Measurements from ENCODE around the gene CARD8. TPM values are rescaled to one million over a fixed set of nuclear protein-coding genes. Genes with fewer than 3 reads are reported as not detected.
A peak's percentile ranks its signal among the peaks of the same experiment; 100 is the strongest.

Gene CARD8
- total RNA-seq, 1 donor from 2014 or later, result 11.6 TPM

DNA sequence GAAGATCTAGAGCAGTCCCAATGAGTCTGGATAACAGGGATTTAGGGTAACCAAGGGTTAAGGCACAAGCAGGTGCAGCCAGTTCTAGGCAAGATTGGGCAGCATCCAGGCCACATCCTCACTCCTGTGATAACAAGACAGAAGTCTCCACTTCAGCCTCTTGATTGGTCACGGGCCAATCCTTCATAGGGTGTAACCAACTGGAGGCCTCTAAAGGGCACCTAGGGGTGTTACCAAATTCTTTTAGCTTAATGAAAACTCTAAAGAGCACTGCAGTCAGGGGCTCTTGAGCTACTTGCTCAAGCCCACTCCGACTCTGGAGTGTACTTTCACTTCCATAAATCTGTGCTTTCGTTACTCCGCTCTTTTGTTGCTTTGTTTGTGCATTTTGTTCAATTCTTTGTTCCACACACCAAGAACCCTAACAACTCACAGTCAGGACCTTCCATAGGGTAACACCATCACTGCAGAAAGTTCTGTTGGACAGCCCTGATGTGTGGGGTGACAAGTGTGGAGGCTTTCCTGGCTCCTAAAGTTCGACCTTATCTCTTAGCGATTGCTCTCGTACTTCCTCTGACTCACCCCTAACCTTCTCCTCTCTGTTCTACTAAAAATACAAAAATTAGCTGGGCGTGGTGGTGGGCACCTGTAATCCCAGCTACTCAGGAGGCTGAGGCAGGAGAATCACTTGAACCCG lies 49.2 kb downstream of the CARD8 start:
- ATAC-seq, result no peak

DNA sequence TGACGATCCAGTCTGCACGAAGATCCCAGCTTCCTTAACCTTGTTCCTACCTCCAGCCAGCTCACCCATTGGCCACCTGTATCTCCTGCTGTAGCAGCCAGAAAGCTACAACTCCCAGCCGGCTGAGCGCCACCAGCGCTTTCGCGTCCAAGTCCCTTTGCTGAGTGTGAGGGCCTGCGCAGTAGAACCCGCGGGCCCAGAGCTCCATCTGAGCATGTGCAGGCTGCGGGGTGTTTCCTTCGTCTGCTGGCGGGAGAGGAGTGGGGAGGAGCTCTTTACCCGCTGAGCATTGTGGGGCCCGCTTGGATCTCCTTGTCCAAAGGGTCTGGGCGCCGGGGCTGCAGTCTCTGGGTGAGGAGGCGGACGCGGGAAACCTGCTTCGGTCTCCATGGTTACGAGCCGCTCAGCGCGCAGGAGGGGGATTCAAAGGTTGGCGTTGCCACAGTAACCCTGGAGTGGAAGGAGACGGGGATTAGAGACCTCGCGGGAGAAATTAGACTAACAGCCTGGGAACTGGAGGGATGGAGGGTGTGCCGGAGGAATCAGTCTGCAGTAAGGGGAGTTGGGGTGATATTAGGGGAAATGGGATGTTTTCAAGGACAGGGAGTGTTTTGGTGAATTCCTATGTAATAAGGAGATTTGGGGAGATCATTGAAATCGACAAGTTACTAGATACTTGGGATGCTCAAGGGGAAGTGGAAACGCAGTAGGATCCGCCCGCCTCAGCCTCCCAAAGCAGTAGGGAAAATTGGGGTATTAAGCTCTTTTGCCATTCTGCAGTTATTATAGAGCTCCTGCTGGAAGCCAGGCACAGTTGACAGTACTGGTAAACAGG lies 51.7 kb downstream of the CARD8 start:
- ATAC-seq, result peak; percentile 99

- ATAC-seq, result no peak
Observed at GRCh38 chr19:48203222-48203793, 52.4 kb downstream of the CARD8 start.

DNA sequence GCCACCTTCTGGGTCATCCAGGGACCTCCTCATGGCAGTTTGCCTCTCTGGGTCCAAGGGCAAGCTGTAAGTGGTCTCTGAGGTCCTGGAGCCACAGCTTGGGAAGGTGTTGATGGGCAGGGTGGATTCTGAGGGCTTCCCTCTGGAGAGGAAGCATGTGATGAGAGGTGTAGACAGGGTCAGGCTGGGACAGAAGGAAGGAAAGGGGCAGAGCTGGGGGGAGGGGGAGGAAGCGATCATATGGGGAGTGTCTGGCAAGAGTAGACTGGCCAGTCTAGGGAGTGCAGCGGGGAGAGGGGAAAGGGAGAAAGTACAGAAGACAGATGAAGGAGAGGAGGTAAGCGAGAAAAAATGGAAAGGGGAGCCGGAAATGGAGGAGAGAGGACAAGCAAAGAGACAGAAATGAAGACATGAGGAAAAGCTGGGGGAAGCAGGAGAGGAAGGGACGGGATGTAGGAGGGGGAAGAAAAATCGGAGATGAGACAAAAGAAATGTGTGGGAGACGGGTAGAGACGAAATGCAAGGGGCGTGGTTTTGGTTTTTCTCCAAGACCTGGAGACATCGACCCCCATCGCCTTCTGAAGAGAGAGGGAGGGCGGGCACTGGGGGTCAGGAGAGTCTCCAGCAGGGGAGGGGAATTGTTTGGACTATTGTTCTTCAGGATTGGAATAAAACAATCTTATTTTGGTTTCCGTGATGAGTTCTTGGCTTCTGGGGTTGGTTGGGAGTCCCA lies 58.6 kb downstream of the CARD8 start:
- peak; percentile 28 for ATAC-seq

- peak; percentile 19 for ATAC-seq
Observed at GRCh38 chr19:48196321-48196763, 59.4 kb downstream of the CARD8 start.

DNA sequence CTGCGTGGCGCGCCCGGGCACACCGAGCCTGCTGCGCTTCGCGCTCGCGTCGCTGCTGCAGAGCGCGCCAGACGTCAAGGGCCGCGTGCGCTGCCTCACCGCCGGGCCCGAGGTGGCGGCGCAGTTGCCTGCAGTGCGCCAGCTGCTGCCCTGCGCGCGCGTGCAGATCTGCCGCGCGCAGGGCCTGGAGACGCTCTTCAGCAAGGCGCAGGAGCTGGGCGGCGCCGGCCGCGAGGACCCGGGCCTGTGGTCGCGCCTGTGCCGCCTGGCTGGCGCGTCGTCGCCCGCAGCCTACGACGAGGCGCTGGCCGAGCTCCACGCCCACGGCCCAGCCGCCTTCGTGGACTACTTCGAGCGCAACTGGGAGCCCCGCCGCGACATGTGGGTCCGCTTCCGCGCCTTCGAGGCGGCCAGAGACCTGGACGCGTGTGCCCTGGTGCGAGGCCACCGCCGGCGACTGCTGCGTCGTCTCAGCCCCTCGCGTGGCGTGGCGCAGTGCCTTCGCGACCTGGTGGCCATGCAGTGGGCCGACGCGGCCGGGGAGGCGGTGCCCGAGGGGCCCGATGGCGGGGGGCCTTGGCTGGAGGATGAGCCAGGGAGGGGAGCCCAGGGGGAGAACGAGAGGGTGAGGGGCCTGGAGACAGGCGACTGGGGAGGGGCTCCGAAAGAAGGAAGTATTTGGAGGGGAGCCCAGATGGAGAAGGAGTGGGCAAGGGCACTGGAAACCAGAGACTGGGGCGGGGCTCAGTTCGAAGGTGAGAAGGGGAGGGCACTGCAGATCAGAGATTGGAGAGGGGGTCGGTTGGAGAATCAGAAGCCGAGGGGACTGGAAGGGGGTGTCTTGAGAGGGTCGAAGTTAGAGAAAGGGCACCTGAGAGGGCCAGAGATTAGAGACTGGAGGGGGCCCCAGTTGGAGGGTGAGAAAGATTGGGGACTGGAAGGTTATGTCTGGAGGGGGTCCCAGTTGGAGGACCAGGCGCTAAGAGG lies 60.6 kb downstream of the CARD8 start:
- ATAC-seq, result no peak

DNA sequence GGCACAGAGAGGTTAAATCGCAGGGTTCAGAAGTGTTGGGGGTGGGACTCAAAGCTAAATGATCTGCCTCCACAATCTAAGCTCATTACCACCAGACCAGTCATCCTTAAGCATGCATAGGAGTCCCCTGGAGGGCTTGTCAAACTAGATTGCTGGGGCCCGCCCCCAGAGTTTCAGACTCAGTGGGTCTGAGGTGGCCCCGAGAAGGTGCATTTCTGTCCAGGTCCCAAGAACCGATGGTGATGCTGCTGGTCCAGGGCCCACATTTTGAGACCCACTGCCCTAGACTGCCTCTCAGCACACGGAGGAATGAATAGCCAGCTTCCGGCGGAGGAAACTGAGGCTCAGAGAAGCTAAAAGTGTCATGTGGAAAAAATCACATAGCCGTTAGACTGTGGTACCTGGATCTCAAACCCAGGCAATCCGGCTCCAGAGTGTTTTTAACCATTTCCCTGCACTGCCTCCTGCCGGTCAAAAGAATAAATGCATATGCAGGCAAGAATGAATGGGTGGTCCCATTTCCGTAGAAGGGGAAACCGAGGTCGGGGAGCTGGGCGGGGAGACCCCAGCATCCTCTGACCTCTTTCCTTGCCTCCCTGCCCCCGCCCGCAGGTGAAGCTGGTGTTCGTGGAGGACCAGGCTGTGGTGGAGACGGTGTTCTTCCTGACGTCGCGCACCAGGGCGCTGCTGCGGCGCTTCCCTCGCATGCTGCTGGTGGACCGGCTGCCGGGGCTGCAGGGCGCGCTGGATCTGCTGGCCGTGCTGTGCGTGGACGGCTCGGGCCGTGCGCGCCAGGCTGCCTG lies 61.5 kb downstream of the CARD8 start:
- ATAC-seq, result no peak

DNA sequence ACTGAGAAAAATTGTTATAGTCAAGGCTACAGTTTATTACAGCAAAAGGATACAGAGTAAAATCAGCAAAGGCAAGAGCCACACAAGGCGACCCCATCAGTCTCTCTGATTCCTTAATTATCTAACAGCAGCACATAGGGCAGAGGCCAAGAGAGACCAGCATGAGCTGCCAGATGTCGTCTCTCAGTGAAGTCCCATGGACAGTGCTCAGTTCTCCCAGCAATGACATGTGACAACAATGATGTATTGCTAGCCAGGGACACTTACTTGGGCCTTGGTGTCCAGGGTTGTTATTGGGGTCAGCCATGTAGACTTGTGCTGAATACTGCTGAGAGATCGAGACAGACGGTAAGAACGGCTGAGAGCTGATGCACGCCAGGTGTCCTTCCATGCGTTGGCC lies 63.0 kb downstream of the CARD8 start:
- ATAC-seq, result no peak

DNA sequence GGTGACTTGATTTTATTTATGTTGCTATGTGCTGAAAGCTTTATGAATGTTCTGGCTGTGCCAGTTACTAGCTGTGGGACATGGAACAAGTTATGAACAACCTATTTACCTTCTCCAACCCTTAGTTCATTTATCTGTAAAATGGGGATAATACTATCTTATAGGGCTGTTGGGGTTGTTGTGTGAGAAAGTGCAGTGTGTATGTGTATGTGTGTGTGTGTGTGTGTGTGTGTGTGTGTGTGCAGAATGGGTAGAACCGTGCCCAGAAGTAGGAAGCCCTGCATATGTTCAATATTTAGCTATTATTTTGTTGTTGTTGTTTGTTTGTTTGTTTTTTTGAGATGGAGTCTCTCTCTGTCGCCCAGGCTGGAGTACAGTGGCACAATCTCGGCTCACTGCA lies 64.8 kb downstream of the CARD8 start:
- no peak for ATAC-seq

DNA sequence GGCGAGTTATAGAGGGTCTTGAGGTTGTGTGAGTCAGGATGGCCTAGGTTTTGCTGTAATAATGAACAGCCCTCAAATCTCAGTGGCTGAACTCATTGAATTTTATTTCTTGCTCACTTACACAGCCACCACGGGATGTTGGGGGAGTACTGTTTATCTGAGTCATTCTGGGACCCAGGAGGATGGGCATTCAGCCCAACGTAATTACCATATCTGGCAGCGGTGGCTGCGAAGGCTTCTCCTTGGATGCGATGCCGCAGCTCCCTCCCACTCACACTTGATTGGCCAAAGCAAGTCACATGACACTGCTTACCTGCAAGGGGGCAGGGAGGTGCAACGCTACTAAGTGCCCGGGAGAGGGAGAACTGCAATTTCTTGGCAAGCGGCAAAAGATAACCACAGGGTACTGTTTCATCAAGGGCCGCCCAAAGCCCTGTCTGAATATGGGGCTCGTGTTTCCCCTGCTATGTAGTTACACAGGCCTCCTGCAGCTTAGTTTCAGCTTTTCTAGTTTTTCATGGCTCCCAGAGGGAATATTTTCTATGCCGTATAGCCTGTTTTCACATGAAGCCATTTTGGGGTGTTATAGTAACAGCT lies 65.3 kb downstream of the CARD8 start:
- ATAC-seq, result peak; percentile 86

DNA sequence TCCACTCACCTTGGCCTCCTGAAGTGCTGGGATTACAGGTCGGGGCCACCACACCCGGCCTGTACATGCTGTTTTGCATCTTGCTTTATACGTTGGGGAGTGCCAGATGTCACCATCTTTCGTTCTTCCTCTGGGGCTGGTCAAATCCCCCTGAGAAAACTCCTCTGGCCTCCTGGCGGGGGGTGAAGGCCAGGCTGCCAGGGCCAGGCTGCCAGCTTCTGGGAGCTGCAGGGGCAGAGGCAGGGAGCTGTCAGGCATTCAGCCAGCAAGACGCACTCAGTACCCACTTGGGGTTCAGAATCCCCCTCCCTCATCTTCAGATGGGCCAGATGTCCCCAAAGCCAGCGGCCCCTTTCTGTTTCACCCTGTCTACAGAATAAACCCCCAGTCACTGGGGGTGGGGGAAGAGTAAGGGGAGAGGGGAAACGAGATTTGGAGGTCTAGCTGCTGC lies 69.1 kb downstream of the CARD8 start:
- ATAC-seq, result no peak

GRCh38 chr19:48186015-48186414 lies 69.7 kb downstream of the CARD8 start:
- ATAC-seq, result no peak

DNA sequence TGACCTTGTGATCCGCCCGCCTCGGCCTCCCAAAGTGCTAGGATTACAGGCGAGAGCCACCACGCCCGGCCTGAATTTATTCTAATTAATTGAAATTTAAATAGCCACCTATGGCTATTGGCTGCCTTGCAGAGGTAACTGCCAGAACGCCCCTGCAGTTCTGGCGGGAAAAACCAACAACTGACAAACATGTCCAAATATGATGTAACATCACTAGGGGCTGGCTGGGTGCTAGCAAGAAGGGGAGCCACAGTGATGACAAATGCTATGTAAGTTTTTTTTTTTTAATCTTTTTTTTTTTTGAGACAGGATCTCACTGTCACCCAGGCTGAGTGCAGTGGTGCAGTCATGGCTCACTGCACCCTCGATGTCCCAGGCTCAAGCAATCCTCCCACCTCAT lies 72.4 kb downstream of the CARD8 start:
- no peak for ATAC-seq

DNA sequence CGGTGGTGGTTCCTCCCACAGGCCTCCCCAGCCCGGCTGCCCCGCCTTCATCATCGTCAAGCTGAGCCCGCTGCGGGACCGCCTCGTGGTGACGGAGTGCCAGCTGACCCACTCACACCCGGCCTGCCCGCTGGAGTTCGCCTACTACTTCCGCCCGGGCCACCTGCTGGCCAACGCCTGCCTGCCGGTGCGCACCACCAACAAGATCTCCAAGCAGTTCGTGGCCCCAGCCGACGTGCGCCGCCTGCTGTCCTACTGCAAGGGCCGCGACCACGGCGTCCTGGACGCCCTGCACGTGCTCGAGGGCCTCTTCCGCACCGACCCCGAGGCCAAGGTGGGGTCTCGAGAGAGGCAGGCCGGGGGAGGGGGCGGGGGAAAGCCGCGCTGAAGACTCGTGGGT lies 73.3 kb downstream of the CARD8 start:
- no peak for ATAC-seq

DNA sequence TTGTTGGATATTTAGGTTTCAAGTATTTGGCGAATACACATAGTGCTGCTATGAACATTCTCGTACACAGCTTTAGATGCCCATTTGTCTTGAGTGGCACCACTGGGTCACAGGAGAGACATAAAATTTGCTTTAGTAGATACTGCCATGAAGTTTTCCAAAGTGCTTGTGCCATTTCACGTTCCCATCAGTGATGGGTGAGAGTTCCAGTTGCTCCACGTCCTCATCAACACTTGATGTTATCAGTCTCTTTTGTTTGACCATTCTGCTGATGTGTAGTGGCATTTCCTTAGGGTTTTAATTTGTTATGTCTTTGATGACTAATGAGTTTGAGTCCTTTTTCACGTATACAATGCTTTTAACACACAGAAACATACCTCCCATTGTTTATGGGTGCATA lies 74.2 kb downstream of the CARD8 start:
- no peak for ATAC-seq

DNA sequence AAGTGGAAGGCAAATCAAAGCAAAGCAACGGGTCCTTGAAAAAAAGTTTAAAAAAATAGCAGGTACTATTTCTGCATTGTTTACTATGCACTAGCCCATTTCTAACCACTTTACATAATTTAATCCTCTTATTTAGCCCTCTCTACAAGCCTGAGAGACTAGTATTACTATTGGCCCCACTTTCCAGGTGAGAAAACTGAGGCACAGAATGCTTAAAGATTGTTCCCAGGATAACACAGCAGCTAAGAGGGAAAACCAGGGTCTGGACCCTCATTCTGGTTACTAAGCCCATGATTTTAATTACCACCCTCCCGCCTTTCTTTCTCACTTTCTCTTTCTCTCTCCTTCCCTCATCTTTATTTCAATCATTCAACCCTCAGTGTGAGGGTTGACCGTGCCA lies 79.5 kb downstream of the CARD8 start:
- ATAC-seq, result no peak

DNA sequence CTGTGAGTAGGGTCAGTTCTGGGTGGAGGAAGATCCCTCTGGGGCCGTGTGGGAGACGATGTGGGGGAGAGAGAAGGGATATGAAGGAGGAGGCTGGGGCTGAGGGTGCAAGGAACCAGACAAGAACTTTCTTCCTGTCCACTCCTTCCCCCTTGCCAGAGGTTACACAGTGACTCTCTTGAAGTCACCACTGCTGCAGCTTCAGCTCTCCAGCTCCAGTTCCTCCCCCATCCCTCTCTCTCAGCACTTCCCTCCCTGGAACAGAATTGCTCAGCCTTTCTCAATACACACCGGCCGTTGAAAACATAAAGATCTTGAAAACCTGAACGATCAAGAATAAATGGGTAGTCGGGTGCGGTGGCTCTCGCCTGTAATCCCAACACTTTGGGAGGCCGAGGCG lies 80.1 kb downstream of the CARD8 start:
- ATAC-seq, result no peak

GRCh38 chr19:48174445-48175030 lies 81.2 kb downstream of the CARD8 start:
- ATAC-seq, result no peak

- no peak for ATAC-seq
Observed at GRCh38 chr19:48171710-48172109, 84.0 kb downstream of the CARD8 start.

DNA sequence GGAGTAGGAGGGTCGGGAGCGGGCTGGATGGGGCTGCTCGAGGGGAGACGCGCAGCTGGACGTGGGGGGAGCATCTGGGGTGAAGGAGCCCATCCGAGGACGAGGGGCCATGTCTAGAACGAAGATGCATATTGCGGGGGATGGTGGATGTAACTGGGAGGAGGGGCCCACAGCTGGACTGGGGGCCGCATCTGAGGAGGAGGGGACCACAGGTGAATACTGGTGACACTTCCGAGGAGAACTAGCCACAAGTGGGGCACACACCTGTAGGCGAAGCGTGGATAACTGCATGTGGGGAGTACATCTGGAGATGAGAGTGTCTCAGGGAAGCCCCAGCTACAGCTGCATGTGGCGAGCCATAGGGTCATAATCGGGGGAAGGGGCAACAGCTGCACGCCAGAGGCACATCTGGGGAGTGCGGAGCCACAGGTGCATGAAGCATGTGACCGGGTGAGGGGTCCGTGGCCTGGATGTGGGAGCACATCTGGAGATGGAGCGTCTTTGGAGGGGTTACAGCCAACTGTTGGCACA lies 84.8 kb downstream of the CARD8 start:
- peak; percentile 0 for ATAC-seq
